PC-9 (cell line): ENCODE data around the gene CD276.

ENCODE experiments used
- EZH2 ChIP-seq: fragments of 200-600 bp; sonication (generic); IDR thresholded peaks from 2 replicates; pipeline ENCODE4 v1.8.0; 2017; ENCODE audit warnings: antibody characterized with exemption, low read depth
- TF ChIP-seq, protein P1 (sequence below): fragments of 200-600 bp; sonication (generic); conservative IDR thresholded peaks from 2 replicates; pipeline ENCODE4 v1.6.1; 2017; ENCODE audit warnings: mixed run types, antibody characterized with exemption, mild to moderate bottlenecking, moderate library complexity

- TF ChIP-seq, protein P1, sequence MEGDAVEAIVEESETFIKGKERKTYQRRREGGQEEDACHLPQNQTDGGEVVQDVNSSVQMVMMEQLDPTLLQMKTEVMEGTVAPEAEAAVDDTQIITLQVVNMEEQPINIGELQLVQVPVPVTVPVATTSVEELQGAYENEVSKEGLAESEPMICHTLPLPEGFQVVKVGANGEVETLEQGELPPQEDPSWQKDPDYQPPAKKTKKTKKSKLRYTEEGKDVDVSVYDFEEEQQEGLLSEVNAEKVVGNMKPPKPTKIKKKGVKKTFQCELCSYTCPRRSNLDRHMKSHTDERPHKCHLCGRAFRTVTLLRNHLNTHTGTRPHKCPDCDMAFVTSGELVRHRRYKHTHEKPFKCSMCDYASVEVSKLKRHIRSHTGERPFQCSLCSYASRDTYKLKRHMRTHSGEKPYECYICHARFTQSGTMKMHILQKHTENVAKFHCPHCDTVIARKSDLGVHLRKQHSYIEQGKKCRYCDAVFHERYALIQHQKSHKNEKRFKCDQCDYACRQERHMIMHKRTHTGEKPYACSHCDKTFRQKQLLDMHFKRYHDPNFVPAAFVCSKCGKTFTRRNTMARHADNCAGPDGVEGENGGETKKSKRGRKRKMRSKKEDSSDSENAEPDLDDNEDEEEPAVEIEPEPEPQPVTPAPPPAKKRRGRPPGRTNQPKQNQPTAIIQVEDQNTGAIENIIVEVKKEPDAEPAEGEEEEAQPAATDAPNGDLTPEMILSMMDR, result no peak
- TF ChIP-seq EZH2, result no peak
Observed at GRCh38 chr15:73714695-73715301, 30.6 kb downstream of the CD276 start.
